ENCODE data around the gene UBALD1. TPM values are rescaled to one million over a fixed set of nuclear protein-coding genes. Genes with fewer than 3 reads are reported as not detected.

UBALD1 gene
- total RNA-seq, 4 donors from 2014 or later: 13.5 to 19.0 (median 15.4) TPM

GRCh38 chr16:4660454-4661007 is 45.8 kb upstream of the UBALD1 start:
- ATAC-seq: no peak

GRCh38 chr16:4659363-4660353 is 45.0 kb upstream of the UBALD1 start:
- no peak overlapping the region for H3K27ac ChIP-seq
- ATAC-seq: no peak
- in situ Hi-C loops (cut with MboI; ENCODE audit: low sequenced_read_pairs in 4 of 4): no loop called here

More at GRCh38 chr16:4660454-4661007, 45.8 kb upstream of the UBALD1 start:
- in situ Hi-C loops (cut with MboI; ENCODE audit: low sequenced_read_pairs in 4 of 4): no loop called here
- Histone ChIP-seq H3K27me3 (no peaks in the 10 kb centered on the region), H3K4me3 (no peak overlapping the region), H3K27ac (no peak overlapping the region), H3K36me3 (peaks cover 0 to 27% of the 10 kb centered on the region in 2 donors), H3K9me3 (no peaks in the 10 kb centered on the region), H3K4me1 (peaks cover 5 to 11% of the 10 kb centered on the region in 2 donors)
- TF ChIP-seq CTCF (IDR thresholded peaks at IDR 0.05 in 4 of 5, conservative IDR thresholded peaks at IDR 0.05 in 1 of 5): no peak
- TF ChIP-seq POLR2A (IDR thresholded peaks at IDR 0.05): no peak
- no peak for DNase-seq
- intact Hi-C loops (cut with DNase I; ENCODE audit: low total_unique reads): no loop called here

GRCh38 chr16:4656695-4657686 is 42.3 kb upstream of the UBALD1 start:
- Histone ChIP-seq H3K27ac (no peak overlapping the region), H3K4me3 (no peak overlapping the region), H3K4me1 (no peaks in the 10 kb centered on the region), H3K27me3 (no peaks in the 10 kb centered on the region), H3K9me3 (no peaks in the 10 kb centered on the region), H3K36me3 (peaks cover 0 to 58% of the 10 kb centered on the region in 2 donors)
- in situ Hi-C loops (cut with MboI; ENCODE audit: low sequenced_read_pairs in 4 of 4): no loop called here
- ATAC-seq (no peak), DNase-seq (no peak)
- intact Hi-C loops (cut with DNase I; ENCODE audit: low total_unique reads): no loop called here
- TF ChIP-seq POLR2A (IDR thresholded peaks at IDR 0.05): no peak
- no peak for TF ChIP-seq CTCF (IDR thresholded peaks at IDR 0.05 in 4 of 5, conservative IDR thresholded peaks at IDR 0.05 in 1 of 5)

More at GRCh38 chr16:4659363-4660353, 45.0 kb upstream of the UBALD1 start:
- intact Hi-C loops (cut with DNase I; ENCODE audit: low total_unique reads): no loop called here
- Histone ChIP-seq H3K9me3 (no peaks in the 10 kb centered on the region), H3K4me3 (no peak overlapping the region), H3K4me1 (peaks cover 5 to 11% of the 10 kb centered on the region in 2 donors), H3K27me3 (no peaks in the 10 kb centered on the region), H3K36me3 (peaks cover 0 to 35% of the 10 kb centered on the region in 2 donors)
- no peak for DNase-seq
- TF ChIP-seq POLR2A (IDR thresholded peaks at IDR 0.05) (no peak), CTCF (IDR thresholded peaks at IDR 0.05 in 4 of 5, conservative IDR thresholded peaks at IDR 0.05 in 1 of 5) (no peak)

GRCh38 chr16:4656221-4656620 is 41.5 kb upstream of the UBALD1 start:
- peaks cover 0 to 66% of the 10 kb centered on the region in 2 donors for H3K36me3 ChIP-seq
- intact Hi-C loops (cut with DNase I; ENCODE audit: low total_unique reads): no loop called here
- in situ Hi-C loops (cut with MboI; ENCODE audit: low sequenced_read_pairs in 4 of 4): no loop called here
- no peak overlapping the region for H3K27ac ChIP-seq
- ATAC-seq: no peak
- no peak overlapping the region for H3K4me3 ChIP-seq
- no peak for TF ChIP-seq POLR2A (IDR thresholded peaks at IDR 0.05)
- no peak for TF ChIP-seq CTCF (IDR thresholded peaks at IDR 0.05 in 4 of 5, conservative IDR thresholded peaks at IDR 0.05 in 1 of 5)
- no peaks in the 10 kb centered on the region for H3K4me1 ChIP-seq
- H3K27me3 ChIP-seq: no peaks in the 10 kb centered on the region
- DNase-seq: no peak
- H3K9me3 ChIP-seq: no peaks in the 10 kb centered on the region
